K562 (cell line): ENCODE measurements around the gene KIF19. TPM values are rescaled to one million over a fixed set of nuclear protein-coding genes. Genes with fewer than 3 reads are reported as not detected.
A peak's percentile ranks its signal among the peaks of the same experiment; 100 is the strongest.

ENCODE experiments used
- ATAC-seq: fragments of 200-7000 bp; cut with Tn5 transposase; 3 replicates; pipeline ENCODE4 v1.9.1; 2020; ENCODE audit warnings: moderate library complexity
- BruUV-seq: library from RNA; stranded (reverse); fragments of 400-500 nt; replicated peaks from 2 replicates; lab custom pipeline; 2021; lab: Mats Ljungman, UMichigan
- CTCF ChIA-PET: fragments of 300-600 bp; formaldehyde crosslinking; extraction: SDS; loops from one replicate; lab custom pipeline; 2021; ENCODE audit warnings: low intra/inter-chr PET ratio; lab: Yijun Ruan, JAX
- POLR2A ChIA-PET: fragments of 300-600, 350-650 bp; sonication (Branson Sonifier 250); formaldehyde crosslinking; extraction: SDS; loops from one replicate; lab custom pipeline; 2021; ENCODE audit warnings: antibody characterized with exemption, inconsistent platforms; lab: Yijun Ruan, JAX
- DNase-seq, 4 experiments: peaks; one replicate each; pipeline versions ENCODE4 v3.0.0 to v3.0.0-alpha.2; 2011 to 2018; ENCODE audit warnings: low spot score in 3 of 4, mixed read lengths in 3 of 4; ENCODE audit errors: extremely low read depth in 1 of 4
- FAIRE-seq: peaks from 2 replicates; lab custom pipeline; 2011; peaks lifted over from hg19 to GRCh38; lab: Jason Lieb, UNC
- H2AFZ ChIP-seq: 2 replicates; pipeline ENCODE4 v1.6.0; 2011; ENCODE audit warnings: low read depth, low read length, control low read depth, inconsistent platforms
- H3K27ac ChIP-seq: fragments of 200-600 bp; 3 replicates; pipeline ENCODE4 v1.8.0; 2011; ENCODE audit warnings: low read depth, mild to moderate bottlenecking, control low read depth, inconsistent platforms, low read length, moderate library complexity, mixed read lengths; ENCODE audit errors: extremely low read depth
- H3K27me3 ChIP-seq, 2 experiments: fragments of 300-600 bp in 1 of 2; 2 replicates in 1 of 2; 3 replicates in 1 of 2; pipeline versions ENCODE4 v1.6.0 to v1.8.0; 2011; ENCODE audit warnings: inconsistent platforms in 2 of 2, low read length in 2 of 2, mild to moderate bottlenecking in 1 of 2, mixed read lengths in 1 of 2, moderate library complexity in 1 of 2; ENCODE audit not compliant: control insufficient read depth in 2 of 2, insufficient read depth in 2 of 2
- H3K36me3 ChIP-seq: fragments of 300-600 bp; 3 replicates; pipeline ENCODE4 v1.8.0; 2011; ENCODE audit warnings: mild to moderate bottlenecking, low read length, inconsistent platforms; ENCODE audit not compliant: control insufficient read depth, insufficient read depth
- H3K4me1 ChIP-seq, 2 experiments: fragments of 200-600 bp in 1 of 2; replicated peaks in 1 of 2; 2 replicates in 1 of 2; 3 replicates in 1 of 2; pipeline versions ENCODE4 v1.5.1 to v1.8.0; 2011; ENCODE audit warnings: inconsistent platforms in 2 of 2, low read length in 2 of 2, mild to moderate bottlenecking in 1 of 2, mixed read lengths in 1 of 2, moderate library complexity in 1 of 2; ENCODE audit not compliant: control insufficient read depth in 2 of 2, insufficient read depth in 2 of 2
- H3K4me2 ChIP-seq: 2 replicates; pipeline ENCODE4 v1.6.1; 2011; ENCODE audit warnings: low read length, control low read depth, inconsistent platforms, mixed read lengths; ENCODE audit not compliant: insufficient read depth
- H3K4me3 ChIP-seq: fragments of 200-600 bp; sonication (generic), shearing (Covaris generic); 2 replicates; pipeline ENCODE4 v1.5.1; 2016; ENCODE audit warnings: control low read depth, inconsistent platforms
- H3K79me2 ChIP-seq: fragments of 200-600 bp; 3 replicates; pipeline ENCODE4 v1.8.0; 2011; ENCODE audit warnings: low read length, inconsistent platforms; ENCODE audit not compliant: control insufficient read depth, insufficient read depth
- H3K9ac ChIP-seq, 2 experiments: 2 replicates each; pipeline versions ENCODE4 v1.6.0 to v1.6.1; 2011; ENCODE audit warnings: low read depth in 2 of 2, low read length in 2 of 2, control low read depth in 1 of 2, inconsistent platforms in 1 of 2, mild to moderate bottlenecking in 1 of 2, mixed read lengths in 1 of 2; ENCODE audit not compliant: insufficient read depth in 1 of 2
- H3K9me1 ChIP-seq: one replicate; pipeline ENCODE4 v1.6.0; 2011; ENCODE audit warnings: inconsistent platforms, mild to moderate bottlenecking, low read length, moderate library complexity; ENCODE audit not compliant: control insufficient read depth, insufficient read depth
- H3K9me3 ChIP-seq: replicated peaks from 2 replicates; pipeline ENCODE4 v1.5.1; 2011; ENCODE audit warnings: low read depth, low read length, inconsistent platforms; ENCODE audit not compliant: control insufficient read depth, insufficient read depth
- H4K20me1 ChIP-seq: replicated peaks from 2 replicates; pipeline ENCODE4 v1.6.1; 2011; ENCODE audit warnings: low read length, inconsistent platforms, mixed read lengths; ENCODE audit not compliant: control insufficient read depth, insufficient read depth
- BMI1 ChIP-seq: fragments of 150-350 bp; IDR thresholded peaks from 2 replicates; pipeline ENCODE4 v1.6.1; 2014; ENCODE audit warnings: low read length
- FOXK2 ChIP-seq, 2 experiments: fragments of 450-650 bp; IDR thresholded peaks in 1 of 2; conservative IDR thresholded peaks in 1 of 2; 2 replicates each; pipeline ENCODE4 v1.6.1; 2016; ENCODE audit warnings: low read depth in 2 of 2, mild to moderate bottlenecking in 1 of 2
- NFE2L1 ChIP-seq: fragments of 450-650 bp; IDR thresholded peaks from 2 replicates; pipeline ENCODE4 v1.6.1; 2016; ENCODE audit warnings: missing genetic modification characterization, low read depth, mild to moderate bottlenecking, missing compliant biosample characterization, moderate library complexity, borderline replicate concordance
- RCOR1 ChIP-seq, 2 experiments: IDR thresholded peaks; 2 replicates each; pipeline ENCODE4 v1.6.1; 2012; ENCODE audit warnings: low read depth in 2 of 2, low read length in 2 of 2, borderline replicate concordance in 1 of 2, improper control_type of control experiment in 1 of 2
- RHOXF2B ChIP-seq: fragments of 250-450 bp; sonication (Bioruptor Pico); conservative IDR thresholded peaks from 2 replicates; pipeline ENCODE4 v1.5.1; 2021
- SRSF7 ChIP-seq: fragments of 200-400 bp; formaldehyde crosslinking; optimal IDR thresholded peaks from 2 replicates; pipeline ENCODE3; 2017; ENCODE audit warnings: mild to moderate bottlenecking, low read depth, low read length
- ZNF134 ChIP-seq: fragments of 250-450 bp; sonication (Bioruptor Pico); conservative IDR thresholded peaks from 2 replicates; pipeline ENCODE4 v1.4.0; 2020
- ZNF184 ChIP-seq: sonication (generic); formaldehyde crosslinking; IDR thresholded peaks from 2 replicates; pipeline ENCODE4 v1.5.0; 2020; ENCODE audit warnings: missing genetic modification reagents
- ZNF282 ChIP-seq: sonication (generic); formaldehyde crosslinking; IDR thresholded peaks from 2 replicates; pipeline ENCODE4 v1.8.1; 2023; ENCODE audit warnings: missing genetic modification reagents
- WGBS: fragments of 100-300 bp; shearing (Covaris generic); methylation state at CpG from one replicate; pipeline ENCODE4 v1.1.6; 2016; ENCODE audit warnings: low coverage, mixed read lengths; ENCODE audit not compliant: insufficient coverage; ENCODE audit errors: missing lambda C conversion rate; 5-methylcytosine and 5-hydroxymethylcytosine counted together
- in situ Hi-C: fragments of 300-500 bp; cut with MboI; formaldehyde crosslinking; loops from 4 replicates; pipeline ENCODE4 v1.15.0; 2018; ENCODE audit warnings: inconsistent platforms, mixed read lengths
- intact Hi-C: fragments of 100-400 bp; cut with micrococcal nuclease; formaldehyde crosslinking; loops from 2 replicates; pipeline ENCODE4 v1.14.2; 2022
- polyA plus RNA-seq, 8 experiments: library from polyadenylated mRNA; depleted of rRNA in 4 of 8; stranded (reverse) in 5 of 8; unstranded in 3 of 8; fragments of >200 nt; fragmentation: Nextera tagmentation in 2 of 8; fragmentation: Illumina TruSeq in 1 of 8; extraction: Ambion mirVana in 2 of 8; extraction: Trizol in 1 of 8; gene quantifications; 2 replicates each; pipeline versions ENCODE4 v1.2.1 to v1.2.3, GENCODE V29; 2011 to 2014; ENCODE audit warnings: inconsistent platforms in 1 of 8, missing spikeins in 1 of 8
- total RNA-seq, 7 experiments: library from RNA; depleted of rRNA in 6 of 7; stranded (reverse); fragments of >200 nt in 6 of 7; fragmentation: Illumina TruSeq in 2 of 7; extraction: Trizol in 2 of 7; gene quantifications; 2 replicates each; pipeline versions ENCODE4 v1.2.1 to v1.2.3, GENCODE V29; 2011 to 2021; ENCODE audit warnings: low replicate concordance in 1 of 7
- TF ChIP-seq, protein P1 (sequence below): sonication (generic); formaldehyde crosslinking; IDR thresholded peaks from 2 replicates; pipeline ENCODE4 v1.5.0; 2020; ENCODE audit warnings: missing genetic modification reagents
- TF ChIP-seq, protein P2 (sequence below): sonication (generic); formaldehyde crosslinking; IDR thresholded peaks from 2 replicates; pipeline ENCODE4 v1.8.0; 2022; ENCODE audit warnings: mild to moderate bottlenecking, missing genetic modification reagents
- TF ChIP-seq, protein P3 (sequence below): fragments of 200-800 bp; sonication (Bioruptor generic); IDR thresholded peaks from 2 replicates; pipeline ENCODE4 v1.6.1; 2017; ENCODE audit warnings: missing genetic modification characterization, missing compliant biosample characterization

The KIF19 gene
- total and polyA plus RNA-seq, 9 of the 15 experiments (the other 6 are each of a cell fraction or from before 2014, with no cell fraction given): 0.10 TPM; not detected in 8

DNA sequence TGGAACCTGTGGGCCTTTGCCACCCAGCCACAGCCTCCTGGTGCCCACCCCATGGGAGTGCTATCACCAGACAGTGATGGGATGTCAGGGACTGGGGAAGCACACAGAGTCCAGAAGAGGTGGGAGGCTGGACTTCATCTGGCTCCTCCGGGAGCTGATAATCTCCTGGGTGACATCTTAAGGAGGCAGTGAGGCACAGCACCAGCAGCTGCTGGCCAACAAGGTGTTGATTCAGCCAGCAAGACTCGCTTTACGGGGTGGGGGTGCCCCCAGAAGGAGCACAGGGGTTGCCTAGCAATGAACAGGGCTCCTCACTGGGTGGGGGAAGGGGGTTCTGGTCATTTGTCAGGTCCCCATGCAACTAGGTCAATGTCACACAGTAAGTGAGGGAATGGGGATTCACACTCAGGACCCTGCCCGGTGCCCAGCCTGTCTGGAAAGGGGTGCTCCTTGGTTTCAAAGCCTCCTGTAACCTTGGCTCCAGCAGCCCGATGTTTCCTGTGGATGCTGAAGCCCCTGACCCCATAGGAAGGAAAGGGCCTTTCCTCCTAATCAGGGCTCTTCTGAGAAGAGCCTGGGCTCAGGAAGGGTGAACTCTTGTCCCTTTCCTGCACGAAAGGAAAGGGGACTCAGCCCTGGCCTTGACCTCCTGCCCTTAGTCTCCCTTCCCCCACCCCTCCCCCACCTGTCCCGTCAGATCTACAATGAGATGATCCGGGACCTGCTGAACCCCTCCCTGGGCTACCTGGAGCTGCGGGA is 17.7 kb downstream of the KIF19 start:
- Histone ChIP-seq H3K9ac (no peak overlapping the region), H3K36me3 (no peaks in the 10 kb centered on the region), H3K27me3 (peaks cover 31 to 82% of the 10 kb centered on the region in 2 experiments), H3K4me1 (peaks cover 0 to 14% of the 10 kb centered on the region in 2 experiments; a peak in 2 of 5 replicates), H3K9me1 (no peaks in the 10 kb centered on the region), H3K4me3 (no peak overlapping the region), H4K20me1 (peaks cover 27% of the 10 kb centered on the region), H3K79me2 (no peaks in the 10 kb centered on the region), H3K4me2 (no peak overlapping the region), H3K9me3 (no peaks in the 10 kb centered on the region), H3K27ac (no peak overlapping the region), H2AFZ (no peak overlapping the region)
- no peak for FAIRE-seq
- intact Hi-C loops: no loop called here
- TF ChIP-seq RCOR1 (IDR thresholded peaks at IDR 0.05; ENCODE audit: borderline replicate concordance in 1 of 2, low read depth in 2 of 2, low read length in 2 of 2): 0 out of 4 replicates have a peak, but pooled peaks of 1 of the 2 experiments have one; percentile 21
- TF ChIP-seq ZNF184 (CRISPR knock-in tag): no peak
- DNase-seq: no peak
- ChIA-PET POLR2A (interaction anchor here (0.6 to 0.9 kb wide), 2 partner anchors 9 to 36 kb away, joined by 3 to 4 read pairs; no protein-coding TSS in a partner anchor), CTCF (no interaction called here)
- in situ Hi-C loops: no loop called here
- no TSS peak for BruUV-seq
- 5% methylated on average over 8 of the region's 9 CpGs for WGBS
- no peak for ATAC-seq

DNA sequence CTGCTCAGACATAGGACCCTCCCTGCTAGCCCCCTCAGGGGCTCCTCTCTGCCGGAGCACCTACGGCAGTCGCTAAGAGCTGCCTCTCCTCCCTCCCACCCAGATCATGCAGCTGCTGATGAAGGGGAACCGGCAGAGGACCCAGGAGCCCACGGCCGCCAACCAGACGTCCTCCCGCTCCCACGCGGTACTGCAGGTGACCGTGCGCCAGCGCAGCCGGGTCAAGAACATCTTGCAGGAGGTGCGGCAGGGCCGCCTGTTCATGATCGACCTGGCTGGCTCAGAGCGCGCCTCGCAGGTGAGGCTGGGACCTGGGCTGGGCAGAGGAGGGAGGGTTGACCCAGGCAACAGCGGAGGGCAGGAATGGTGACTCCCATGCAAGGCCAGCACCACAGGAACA is 18.6 kb downstream of the KIF19 start:
- H3K4me1 ChIP-seq: peaks cover 0 to 19% of the 10 kb centered on the region in 2 experiments; a peak in 2 of 5 replicates
- BruUV-seq: no TSS peak
- CTCF ChIA-PET: no interaction called here
- no peak overlapping the region for H3K4me2 ChIP-seq
- in situ Hi-C loops: loop anchor here (5.0 kb wide), 1 partner anchor 42 kb away; no protein-coding TSS in a partner anchor
- no peak overlapping the region for H3K4me3 ChIP-seq
- no peak overlapping the region; a peak in 1 of 4 replicates for H3K9ac ChIP-seq
- no peaks in the 10 kb centered on the region for H3K79me2 ChIP-seq
- WGBS: 20% methylated on average over 15 of the region's 21 CpGs
- no peaks in the 10 kb centered on the region for H3K9me1 ChIP-seq
- DNase-seq (no peak), FAIRE-seq (no peak), ATAC-seq (no peak)
- POLR2A ChIA-PET: interaction anchor here (0.6 kb wide), 1 partner anchor 66 kb away, joined by 3 read pairs; no protein-coding TSS in a partner anchor
- peaks cover 27% of the 10 kb centered on the region for H4K20me1 ChIP-seq
- H3K27me3 ChIP-seq: peaks cover 39 to 82% of the 10 kb centered on the region in 2 experiments
- H3K27ac ChIP-seq: no peak overlapping the region
- H2AFZ ChIP-seq: no peak overlapping the region
- no peaks in the 10 kb centered on the region for H3K9me3 ChIP-seq
- no peaks in the 10 kb centered on the region for H3K36me3 ChIP-seq
- intact Hi-C loops: no loop called here
- TF ChIP-seq, protein P1, sequence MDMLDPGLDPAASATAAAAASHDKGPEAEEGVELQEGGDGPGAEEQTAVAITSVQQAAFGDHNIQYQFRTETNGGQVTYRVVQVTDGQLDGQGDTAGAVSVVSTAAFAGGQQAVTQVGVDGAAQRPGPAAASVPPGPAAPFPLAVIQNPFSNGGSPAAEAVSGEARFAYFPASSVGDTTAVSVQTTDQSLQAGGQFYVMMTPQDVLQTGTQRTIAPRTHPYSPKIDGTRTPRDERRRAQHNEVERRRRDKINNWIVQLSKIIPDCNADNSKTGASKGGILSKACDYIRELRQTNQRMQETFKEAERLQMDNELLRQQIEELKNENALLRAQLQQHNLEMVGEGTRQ (CRISPR knock-in tag): no peak
- TF ChIP-seq, protein P2, sequence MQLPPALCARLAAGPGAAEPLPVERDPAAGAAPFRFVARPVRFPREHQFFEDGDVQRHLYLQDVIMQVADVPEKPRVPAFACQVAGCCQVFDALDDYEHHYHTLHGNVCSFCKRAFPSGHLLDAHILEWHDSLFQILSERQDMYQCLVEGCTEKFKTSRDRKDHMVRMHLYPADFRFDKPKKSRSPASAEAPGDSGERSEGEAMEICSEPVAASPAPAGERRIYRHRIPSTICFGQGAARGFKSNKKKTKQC (CRISPR knock-in tag): no peak
- TF ChIP-seq ZNF134 (no peak), NFE2L1 (tag) (no peak), SRSF7 (no peak), BMI1 (no peak), FOXK2 (conservative IDR thresholded peaks at IDR 0.05 in 1 of 2, IDR thresholded peaks at IDR 0.05 in 1 of 2; ENCODE audit: low read depth in 2 of 2) (no peak), RHOXF2B (CRISPR knock-in tag) (no peak), ZNF282 (CRISPR knock-in tag) (no peak)
- TF ChIP-seq, protein P3, sequence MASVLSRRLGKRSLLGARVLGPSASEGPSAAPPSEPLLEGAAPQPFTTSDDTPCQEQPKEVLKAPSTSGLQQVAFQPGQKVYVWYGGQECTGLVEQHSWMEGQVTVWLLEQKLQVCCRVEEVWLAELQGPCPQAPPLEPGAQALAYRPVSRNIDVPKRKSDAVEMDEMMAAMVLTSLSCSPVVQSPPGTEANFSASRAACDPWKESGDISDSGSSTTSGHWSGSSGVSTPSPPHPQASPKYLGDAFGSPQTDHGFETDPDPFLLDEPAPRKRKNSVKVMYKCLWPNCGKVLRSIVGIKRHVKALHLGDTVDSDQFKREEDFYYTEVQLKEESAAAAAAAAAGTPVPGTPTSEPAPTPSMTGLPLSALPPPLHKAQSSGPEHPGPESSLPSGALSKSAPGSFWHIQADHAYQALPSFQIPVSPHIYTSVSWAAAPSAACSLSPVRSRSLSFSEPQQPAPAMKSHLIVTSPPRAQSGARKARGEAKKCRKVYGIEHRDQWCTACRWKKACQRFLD (CRISPR knock-in tag): no peak
